ENCODE data around the gene OR52B6.
"Not testable (repeated sequence)": the region's sequence is repeated elsewhere in the genome, so short reads cannot be mapped to it uniquely, and the experiment has no call there.

The OR52B6 gene
- total RNA-seq, result 0 reads per million in 2 donors

GRCh38 chr11:5580577-5580976 is at the start of gene OR52B6:
TSS of gene OR52B6 (plus strand) at chr11:5580877. CDS start at chr11:5580877, 0 bp downstream.
- no peak for DNase-seq

- DNase-seq, result no peak
These were observed 49.4 kb upstream of the OR52B6 start for GRCh38 chr11:5531053-5531831.

- DNase-seq, result no peak
These were observed 46.6 kb upstream of the OR52B6 start for GRCh38 chr11:5534046-5534445.

GRCh38 chr11:5536482-5536881 is 44.2 kb upstream of the OR52B6 start:
- no peak for DNase-seq

GRCh38 chr11:5541427-5541826 is 39.2 kb upstream of the OR52B6 start:
- DNase-seq, result no peak

GRCh38 chr11:5546457-5546856 is 34.2 kb upstream of the OR52B6 start:
- DNase-seq, result no peak

- no peak for DNase-seq
These were observed 32.7 kb upstream of the OR52B6 start for GRCh38 chr11:5547982-5548381.

GRCh38 chr11:5548440-5548839 is 32.2 kb upstream of the OR52B6 start, which contains the start of gene OR52H1:
TSS of gene OR52H1 (minus strand) at chr11:5548540. CDS start at chr11:5545505, 3,035 bp downstream.
- no peak for DNase-seq

GRCh38 chr11:5550440-5551095 is 30.1 kb upstream of the OR52B6 start:
- no peak for DNase-seq

GRCh38 chr11:5553343-5553742 is 27.3 kb upstream of the OR52B6 start:
- no peak for DNase-seq

GRCh38 chr11:5556596-5557188 is 24.0 kb upstream of the OR52B6 start:
- DNase-seq, result no peak

- no peak for DNase-seq
These were observed 22.9 kb upstream of the OR52B6 start for GRCh38 chr11:5557751-5558150.

- DNase-seq, result no peak
These were observed 16.2 kb upstream of the OR52B6 start for GRCh38 chr11:5564259-5565019.

GRCh38 chr11:5574654-5575053 is 6.0 kb upstream of the OR52B6 start:
- no peak for DNase-seq

- DNase-seq, result no peak
These were observed 5.5 kb upstream of the OR52B6 start for GRCh38 chr11:5575152-5575551.

GRCh38 chr11:5577101-5577500 is 3.6 kb upstream of the OR52B6 start:
- DNase-seq, result no peak

GRCh38 chr11:5581014-5581413 is 337 bp downstream of the OR52B6 start:
- no peak for DNase-seq

GRCh38 chr11:5584458-5584857 is 3.8 kb downstream of the OR52B6 start:
- DNase-seq, result not testable (repeated sequence)

GRCh38 chr11:5589906-5590305 is 9.2 kb downstream of the OR52B6 start:
- not testable (repeated sequence) for DNase-seq

GRCh38 chr11:5591613-5592012 is 10.9 kb downstream of the OR52B6 start:
- no peak for DNase-seq

GRCh38 chr11:5592615-5593014 is 11.9 kb downstream of the OR52B6 start:
- DNase-seq, result no peak

GRCh38 chr11:5593146-5593545 is 12.5 kb downstream of the OR52B6 start:
- no peak for DNase-seq

GRCh38 chr11:5596607-5597201 is 16.0 kb downstream of the OR52B6 start, which contains the start of gene TRIM6:
TSS of gene TRIM6 (plus strand) at chr11:5596637. CDS start at chr11:5596898, 261 bp downstream.
- DNase-seq, result no peak

Data from T-helper 9 cell (primary cell).